Osteoblast (primary cell): Measurements from ENCODE around the gene SRPK2. TPM values are rescaled to one million over a fixed set of nuclear protein-coding genes. Genes with fewer than 3 reads are reported as not detected.
"Not testable (repeated sequence)": the region's sequence is repeated elsewhere in the genome, so short reads cannot be mapped to it uniquely, and the experiment has no call there.

Experiments
- DNase-seq: peaks from one replicate; pipeline ENCODE4 v3.0.0; 2011; ENCODE audit warnings: low spot score, mixed read lengths; ENCODE audit not compliant: insufficient read length; ENCODE audit errors: missing footprints
- H2AFZ ChIP-seq: 2 replicates; pipeline ENCODE4 v1.6.0; 2011; ENCODE audit warnings: mild to moderate bottlenecking, low read length
- H3K27ac ChIP-seq: 2 replicates; pipeline ENCODE4 v1.5.1; 2011; ENCODE audit warnings: mild to moderate bottlenecking, low read depth, low read length, moderate library complexity
- H3K27me3 ChIP-seq: 2 replicates; pipeline ENCODE4 v1.6.0; 2012; ENCODE audit warnings: mild to moderate bottlenecking, control low read depth, inconsistent platforms, low read length, moderate library complexity; ENCODE audit not compliant: insufficient read depth
- H3K36me3 ChIP-seq: 2 replicates; pipeline ENCODE4 v1.5.1; 2011; ENCODE audit warnings: mild to moderate bottlenecking, low read length, control low read depth, moderate library complexity; ENCODE audit not compliant: insufficient read depth
- H3K4me1 ChIP-seq: 2 replicates; pipeline ENCODE4 v1.5.1; 2011; ENCODE audit warnings: mild to moderate bottlenecking, low read length, control low read depth, moderate library complexity; ENCODE audit not compliant: insufficient read depth
- H3K4me2 ChIP-seq: 2 replicates; pipeline ENCODE4 v1.6.0; 2011; ENCODE audit warnings: mild to moderate bottlenecking, low read length; ENCODE audit not compliant: insufficient read depth
- H3K4me3 ChIP-seq: fragments of 200-600 bp; sonication (generic); 3 replicates; pipeline ENCODE4 v1.5.1; 2012; ENCODE audit warnings: mild to moderate bottlenecking, low read length, inconsistent platforms; ENCODE audit not compliant: insufficient read depth
- H3K79me2 ChIP-seq: 2 replicates; pipeline ENCODE4 v1.6.0; 2012; ENCODE audit warnings: mild to moderate bottlenecking, low read length, control low read depth, inconsistent platforms; ENCODE audit not compliant: insufficient read depth
- H3K9me3 ChIP-seq: 2 replicates; pipeline ENCODE4 v1.5.1; 2011; ENCODE audit warnings: low read depth, low read length, control low read depth
- H4K20me1 ChIP-seq: 2 replicates; pipeline ENCODE4 v1.6.0; 2012; ENCODE audit warnings: mild to moderate bottlenecking, low read length, control low read depth; ENCODE audit not compliant: insufficient read depth
- total RNA-seq: library from RNA; depleted of rRNA; stranded (reverse); fragments of >200 nt; gene quantifications from 2 replicates; pipeline ENCODE4 v1.2.3, GENCODE V29; 2012
- TF ChIP-seq, protein P1 (sequence below): IDR thresholded peaks from 2 replicates; pipeline ENCODE4 v1.5.1; 2011; ENCODE audit warnings: mild to moderate bottlenecking, low read depth, low read length, moderate library complexity; ENCODE audit errors: extremely low read depth

SRPK2 gene
- total RNA-seq, 1 donor, result 82.2 TPM

DNA sequence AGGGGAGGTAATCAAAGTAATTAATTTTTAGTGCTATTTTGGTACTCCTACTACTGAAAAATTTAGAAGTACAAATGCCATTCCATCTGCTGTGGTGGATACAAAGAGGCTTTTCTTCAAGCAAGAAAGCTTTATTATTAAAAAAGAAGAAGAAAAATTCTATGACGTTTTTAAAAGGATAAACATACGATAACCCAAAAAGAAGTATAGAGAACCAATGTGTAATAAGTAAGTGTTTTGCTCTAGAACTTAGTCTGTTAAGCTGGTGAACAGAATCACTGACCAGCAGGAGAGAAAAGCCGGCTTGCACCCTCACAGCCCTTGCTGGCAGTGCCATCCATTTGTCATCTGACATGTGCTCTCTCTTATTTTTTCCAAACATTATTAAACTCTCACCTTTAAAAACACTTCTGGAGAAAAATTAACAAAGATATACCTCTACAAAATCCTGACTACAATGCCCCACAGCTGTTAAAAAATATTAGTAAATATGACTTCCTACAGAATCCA is 81.5 kb downstream of the SRPK2 start:
- Histone ChIP-seq H3K27me3 (no peaks in the 10 kb centered on the region), H3K9me3 (no peaks in the 10 kb centered on the region), H3K27ac (no peak overlapping the region), H3K79me2 (peaks cover 80% of the 10 kb centered on the region), H3K4me3 (no peak overlapping the region), H3K4me2 (no peak overlapping the region), H3K36me3 (no peaks in the 10 kb centered on the region), H2AFZ (no peak overlapping the region), H4K20me1 (peaks cover 58% of the 10 kb centered on the region), H3K4me1 (peaks cover 24% of the 10 kb centered on the region)
- DNase-seq, result no peak
- TF ChIP-seq, protein P1, sequence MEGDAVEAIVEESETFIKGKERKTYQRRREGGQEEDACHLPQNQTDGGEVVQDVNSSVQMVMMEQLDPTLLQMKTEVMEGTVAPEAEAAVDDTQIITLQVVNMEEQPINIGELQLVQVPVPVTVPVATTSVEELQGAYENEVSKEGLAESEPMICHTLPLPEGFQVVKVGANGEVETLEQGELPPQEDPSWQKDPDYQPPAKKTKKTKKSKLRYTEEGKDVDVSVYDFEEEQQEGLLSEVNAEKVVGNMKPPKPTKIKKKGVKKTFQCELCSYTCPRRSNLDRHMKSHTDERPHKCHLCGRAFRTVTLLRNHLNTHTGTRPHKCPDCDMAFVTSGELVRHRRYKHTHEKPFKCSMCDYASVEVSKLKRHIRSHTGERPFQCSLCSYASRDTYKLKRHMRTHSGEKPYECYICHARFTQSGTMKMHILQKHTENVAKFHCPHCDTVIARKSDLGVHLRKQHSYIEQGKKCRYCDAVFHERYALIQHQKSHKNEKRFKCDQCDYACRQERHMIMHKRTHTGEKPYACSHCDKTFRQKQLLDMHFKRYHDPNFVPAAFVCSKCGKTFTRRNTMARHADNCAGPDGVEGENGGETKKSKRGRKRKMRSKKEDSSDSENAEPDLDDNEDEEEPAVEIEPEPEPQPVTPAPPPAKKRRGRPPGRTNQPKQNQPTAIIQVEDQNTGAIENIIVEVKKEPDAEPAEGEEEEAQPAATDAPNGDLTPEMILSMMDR, result no peak

DNA sequence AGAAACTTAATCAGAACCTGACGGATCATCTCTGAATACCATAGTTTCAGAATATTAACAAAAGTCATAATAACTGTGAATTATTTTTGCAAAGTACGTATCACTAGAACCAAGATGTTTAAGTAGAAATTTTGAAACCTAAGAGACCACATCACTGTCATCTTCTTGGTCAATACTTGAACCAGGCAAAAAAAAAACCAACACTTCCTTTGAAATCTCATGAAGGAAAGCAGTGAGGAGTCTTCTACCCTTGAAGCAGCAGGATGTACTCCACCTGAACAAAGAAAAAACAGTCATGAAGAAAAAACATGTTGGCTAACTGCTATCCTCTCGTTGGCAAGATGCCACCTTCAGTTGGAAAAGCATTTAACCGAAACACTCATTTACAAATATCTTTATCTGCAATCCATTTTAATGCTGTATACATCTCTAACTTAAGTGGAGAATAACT is 82.4 kb downstream of the SRPK2 start:
- no peak for DNase-seq

DNA sequence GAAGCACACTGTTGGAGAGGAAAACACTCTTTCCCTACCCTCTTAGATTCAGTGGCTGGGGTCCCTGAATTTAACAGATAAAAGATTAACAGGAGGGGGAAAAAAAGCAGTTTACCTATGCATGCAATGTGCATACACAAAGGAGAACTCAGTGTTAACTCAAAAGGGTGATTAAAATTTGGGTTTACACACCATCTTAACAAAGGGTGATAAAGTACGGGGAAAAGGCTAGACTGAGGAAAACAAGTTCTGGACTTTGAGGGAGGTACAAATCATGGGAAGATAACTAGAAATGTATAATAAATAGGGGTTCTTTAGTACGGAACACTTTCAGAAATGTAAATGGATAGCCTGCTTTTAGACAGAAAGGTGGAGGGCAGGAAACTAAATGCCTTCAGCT is 83.1 kb downstream of the SRPK2 start:
- Histone ChIP-seq H3K27ac (no peak overlapping the region), H3K4me2 (no peak overlapping the region), H3K36me3 (no peaks in the 10 kb centered on the region), H3K4me3 (no peak overlapping the region), H3K9me3 (no peaks in the 10 kb centered on the region), H3K79me2 (peaks cover 72% of the 10 kb centered on the region), H4K20me1 (peaks cover 59% of the 10 kb centered on the region), H3K27me3 (no peaks in the 10 kb centered on the region), H3K4me1 (peaks cover 24% of the 10 kb centered on the region), H2AFZ (no peak overlapping the region)
- TF ChIP-seq, protein P1, result no peak
- DNase-seq, result no peak

More for the DNA sequence above, 82.4 kb downstream of the SRPK2 start:
- Histone ChIP-seq H2AFZ (no peak overlapping the region), H4K20me1 (peaks cover 57% of the 10 kb centered on the region), H3K79me2 (peaks cover 76% of the 10 kb centered on the region), H3K4me3 (no peak overlapping the region), H3K27ac (no peak overlapping the region), H3K36me3 (no peaks in the 10 kb centered on the region), H3K27me3 (no peaks in the 10 kb centered on the region), H3K4me2 (no peak overlapping the region), H3K9me3 (no peaks in the 10 kb centered on the region), H3K4me1 (peaks cover 24% of the 10 kb centered on the region)
- TF ChIP-seq, protein P1, result no peak

DNA sequence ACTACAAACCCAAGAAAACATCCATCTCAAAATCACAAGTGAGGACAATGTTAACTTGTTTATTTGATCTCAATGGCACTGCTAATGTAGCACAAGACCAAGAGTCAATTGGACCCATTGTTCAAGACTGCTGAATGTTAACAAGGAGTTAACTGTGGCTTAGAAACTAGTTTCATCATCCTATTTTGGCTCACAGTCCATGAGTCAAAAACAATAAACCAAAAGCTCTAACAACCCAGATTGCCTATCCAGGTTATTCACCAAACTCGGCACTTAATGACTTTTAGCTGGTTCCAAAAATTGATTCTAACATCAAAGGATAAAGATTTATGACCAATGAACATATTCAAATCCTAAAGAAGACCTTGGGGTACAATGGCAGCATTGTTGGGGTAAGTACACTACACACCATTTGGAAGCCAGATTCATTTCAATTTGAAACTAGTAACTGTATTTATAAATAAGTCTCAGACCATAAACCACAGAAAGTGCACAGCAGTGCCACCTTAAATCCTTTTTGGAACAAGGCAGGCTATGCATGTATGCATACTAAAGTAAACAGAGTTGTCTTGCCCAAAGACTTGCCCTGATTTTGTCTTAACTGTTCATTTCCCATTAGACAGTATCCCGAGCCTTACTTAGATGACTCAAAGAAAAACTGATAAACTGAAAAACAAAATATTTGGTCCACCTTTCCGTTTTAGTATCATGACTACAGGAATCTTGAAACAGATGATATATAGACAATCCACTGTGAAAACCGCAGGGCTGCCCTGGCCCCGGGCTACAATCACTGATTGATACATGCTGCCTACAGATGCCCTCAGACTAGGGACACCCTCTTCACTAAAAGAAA is 84.5 kb downstream of the SRPK2 start:
- H3K4me2 ChIP-seq, result peak overlapping the region; percentile 73
- H4K20me1 ChIP-seq, result peaks cover 51% of the 10 kb centered on the region
- peak; percentile 87 for DNase-seq

GRCh38 chr7:105300587-105300986 is 88.1 kb downstream of the SRPK2 start:
- not testable (repeated sequence) for DNase-seq, H3K27me3 ChIP-seq, H3K4me2 ChIP-seq, H3K9me3 ChIP-seq, H2AFZ ChIP-seq, H3K4me3 ChIP-seq, H3K27ac ChIP-seq, H3K36me3 ChIP-seq
- Histone ChIP-seq H4K20me1 (peaks cover 41% of the 10 kb centered on the region), H3K79me2 (peaks cover 69% of the 10 kb centered on the region), H3K4me1 (peaks cover 15% of the 10 kb centered on the region)

More for the DNA sequence above, 84.5 kb downstream of the SRPK2 start:
- H3K4me1 ChIP-seq, result peaks cover 15% of the 10 kb centered on the region
- peaks cover 71% of the 10 kb centered on the region for H3K79me2 ChIP-seq
- H3K27me3 ChIP-seq, result no peaks in the 10 kb centered on the region
- TF ChIP-seq, protein P1, result no peak
- no peak overlapping the region for H2AFZ ChIP-seq
- H3K36me3 ChIP-seq, result no peaks in the 10 kb centered on the region
- peak overlapping the region; percentile 44 for H3K27ac ChIP-seq
- peak overlapping the region; percentile 18 for H3K4me3 ChIP-seq
- no peaks in the 10 kb centered on the region for H3K9me3 ChIP-seq
